ENCODE results near the gene STXBP5L. TPM values are rescaled to one million over a fixed set of nuclear protein-coding genes. Genes with fewer than 3 reads are reported as not detected.

STXBP5L gene
- polyA plus RNA-seq, 3 donors, result not detected

GRCh38 chr3:120908795-120909601 lies 993 bp downstream of the STXBP5L start:
- H3K27me3 ChIP-seq (ENCODE audit: control insufficient read depth in 2 of 2, insufficient read depth in 2 of 2, low read length in 2 of 2), result peaks cover 44 to 55% of the 10 kb centered on the region in 2 donors
- H3K27me3 Mint-ChIP-seq (ENCODE audit: low read depth in 3 of 3), result peaks cover 34 to 47% (median 35%) of the 10 kb centered on the region in 3 donors
- H3K9ac ChIP-seq (ENCODE audit: insufficient read depth, low read length, poor library complexity, severe bottlenecking), result no peak overlapping the region

GRCh38 chr3:120909602-120909878 lies 1.5 kb downstream of the STXBP5L start:
- no peak overlapping the region for H3K27ac Mint-ChIP-seq
- Histone ChIP-seq H3K4me3 (replicated peaks in 1 of 3; ENCODE audit: low read depth in 2 of 3, low read length in 3 of 3) (no peak overlapping the region), H3K9me3 (replicated peaks in 1 of 2; ENCODE audit: control insufficient read depth in 1 of 2, insufficient read depth in 1 of 2, low read length in 2 of 2) (peaks cover 4 to 27% of the 10 kb centered on the region in 2 donors), H3K79me2 (ENCODE audit: insufficient read depth, low read length) (no peaks in the 10 kb centered on the region), H3K27ac (ENCODE audit: low read depth in 1 of 2, low read length in 2 of 2) (no peak overlapping the region), H3K36me3 (replicated peaks in 1 of 2; ENCODE audit: control insufficient read depth in 1 of 2, insufficient read depth in 2 of 2, low read length in 2 of 2) (no peaks in the 10 kb centered on the region), H4K20me1 (ENCODE audit: insufficient read depth, low read length) (no peaks in the 10 kb centered on the region), H3K9ac (ENCODE audit: insufficient read depth, low read length, poor library complexity, severe bottlenecking) (no peak overlapping the region), H3K27me3 (ENCODE audit: control insufficient read depth in 2 of 2, insufficient read depth in 2 of 2, low read length in 2 of 2) (peaks cover 44 to 55% of the 10 kb centered on the region in 2 donors), H3K4me1 (ENCODE audit: control insufficient read depth in 1 of 2, insufficient read depth in 2 of 2, low read length in 2 of 2) (peaks cover 0 to 4% of the 10 kb centered on the region in 2 donors), H3K4me2 (replicated peaks; ENCODE audit: extremely low read depth, low read length, poor library complexity, severe bottlenecking) (no peak overlapping the region), H2AFZ (ENCODE audit: insufficient read depth, low read depth, low read length, poor library complexity, severe bottlenecking) (no peak overlapping the region)
- DNase-seq, result no peak
- H3K36me3 Mint-ChIP-seq, result peaks cover 3 to 8% of the 10 kb centered on the region in 2 donors
- intact Hi-C loops (cut with micrococcal nuclease), result no loop called here
- peaks cover 12% of the 10 kb centered on the region for H3K4me1 Mint-ChIP-seq
- H3K4me3 Mint-ChIP-seq, result peak overlapping the region in 1 of 2 donors; percentile 78
- peaks cover 2 to 18% (median 14%) of the 10 kb centered on the region in 7 donors for H3K9me3 Mint-ChIP-seq
- WGBS (ENCODE audit: insufficient coverage), result no CpG with 5 or more reads among the region's 4 CpGs
- TF ChIP-seq, protein P1, sequence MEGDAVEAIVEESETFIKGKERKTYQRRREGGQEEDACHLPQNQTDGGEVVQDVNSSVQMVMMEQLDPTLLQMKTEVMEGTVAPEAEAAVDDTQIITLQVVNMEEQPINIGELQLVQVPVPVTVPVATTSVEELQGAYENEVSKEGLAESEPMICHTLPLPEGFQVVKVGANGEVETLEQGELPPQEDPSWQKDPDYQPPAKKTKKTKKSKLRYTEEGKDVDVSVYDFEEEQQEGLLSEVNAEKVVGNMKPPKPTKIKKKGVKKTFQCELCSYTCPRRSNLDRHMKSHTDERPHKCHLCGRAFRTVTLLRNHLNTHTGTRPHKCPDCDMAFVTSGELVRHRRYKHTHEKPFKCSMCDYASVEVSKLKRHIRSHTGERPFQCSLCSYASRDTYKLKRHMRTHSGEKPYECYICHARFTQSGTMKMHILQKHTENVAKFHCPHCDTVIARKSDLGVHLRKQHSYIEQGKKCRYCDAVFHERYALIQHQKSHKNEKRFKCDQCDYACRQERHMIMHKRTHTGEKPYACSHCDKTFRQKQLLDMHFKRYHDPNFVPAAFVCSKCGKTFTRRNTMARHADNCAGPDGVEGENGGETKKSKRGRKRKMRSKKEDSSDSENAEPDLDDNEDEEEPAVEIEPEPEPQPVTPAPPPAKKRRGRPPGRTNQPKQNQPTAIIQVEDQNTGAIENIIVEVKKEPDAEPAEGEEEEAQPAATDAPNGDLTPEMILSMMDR (IDR thresholded peaks at IDR 0.05), result no peak
- H3K27me3 Mint-ChIP-seq (ENCODE audit: low read depth in 3 of 3), result peaks cover 34 to 47% (median 35%) of the 10 kb centered on the region in 3 donors

More at GRCh38 chr3:120908795-120909601, 993 bp downstream of the STXBP5L start:
- no peak for DNase-seq
- Mint-ChIP-seq H3K9me3 (peaks cover 2 to 18% (median 15%) of the 10 kb centered on the region in 7 donors), H3K36me3 (peaks cover 3 to 8% of the 10 kb centered on the region in 2 donors), H3K27ac (no peak overlapping the region), H3K4me3 (peak overlapping the region; percentile 16 to 78), H3K4me1 (peaks cover 12% of the 10 kb centered on the region)
- H3K36me3 ChIP-seq (replicated peaks in 1 of 2; ENCODE audit: control insufficient read depth in 1 of 2, insufficient read depth in 2 of 2, low read length in 2 of 2), result no peaks in the 10 kb centered on the region
- peaks cover 0 to 4% of the 10 kb centered on the region in 2 donors for H3K4me1 ChIP-seq (ENCODE audit: control insufficient read depth in 1 of 2, insufficient read depth in 2 of 2, low read length in 2 of 2)
- H4K20me1 ChIP-seq (ENCODE audit: insufficient read depth, low read length), result no peaks in the 10 kb centered on the region
- TF ChIP-seq, protein P1 (IDR thresholded peaks at IDR 0.05), result no peak
- intact Hi-C loops (cut with micrococcal nuclease), result no loop called here
- peaks cover 4 to 27% of the 10 kb centered on the region in 2 donors for H3K9me3 ChIP-seq (replicated peaks in 1 of 2; ENCODE audit: control insufficient read depth in 1 of 2, insufficient read depth in 1 of 2, low read length in 2 of 2)
- H2AFZ ChIP-seq (ENCODE audit: insufficient read depth, low read depth, low read length, poor library complexity, severe bottlenecking), result no peak overlapping the region
- 0% methylated on average over 8 of the region's 26 CpGs for WGBS (ENCODE audit: insufficient coverage)
- H3K79me2 ChIP-seq (ENCODE audit: insufficient read depth, low read length), result no peaks in the 10 kb centered on the region
- no peak overlapping the region for H3K27ac ChIP-seq (ENCODE audit: low read depth in 1 of 2, low read length in 2 of 2)
- peak overlapping the region; percentile 61 for H3K4me2 ChIP-seq (replicated peaks; ENCODE audit: extremely low read depth, low read length, poor library complexity, severe bottlenecking)
- no peak overlapping the region for H3K4me3 ChIP-seq (replicated peaks in 1 of 3; ENCODE audit: low read depth in 2 of 3, low read length in 3 of 3)

All from CD14-positive monocyte (primary cell).